B cell (primary cell): ENCODE data around the gene GNL3.

Experiments
- CTCF ChIP-seq: fragments of 200-600 bp; IDR thresholded peaks from one replicate; pipeline ENCODE4 v1.8.0; 2022; ENCODE audit warnings: antibody characterized with exemption, mild to moderate bottlenecking
- EZH2 ChIP-seq: IDR thresholded peaks from 2 replicates; pipeline ENCODE4 v1.6.1; 2012; ENCODE audit warnings: borderline replicate concordance, low read depth, mild to moderate bottlenecking, moderate library complexity, low read length; ENCODE audit not compliant: insufficient read depth, poor library complexity, severe bottlenecking

- TF ChIP-seq CTCF (no peak), EZH2 (no peak)
Observed at GRCh38 chr3:52679811-52680210, 6.0 kb upstream of the GNL3 start.
